NCI-H446 treated with DMSO at 0.1 percent for 48 hours (cell line): ENCODE measurements around the gene PRPH.
A peak's percentile ranks its signal among the peaks of the same experiment; 100 is the strongest.

Experiments used
- DNase-seq: peaks from one replicate; lab custom pipeline; 2025; lab: John Stamatoyannopoulos, UW

PRPH gene

GRCh38 chr12:49346659-49347310 is 51.8 kb downstream of the PRPH start, which contains the start of gene DNAJC22:
DNAJC22 (plus strand) TSS chr12:49346888; CDS start chr12:49348873, 1,985 bp downstream.
- no peak for DNase-seq

GRCh38 chr12:49347311-49348193 is 52.6 kb downstream of the PRPH start:
- DNase-seq: peak; percentile 29
